HG03108 (cell line): ENCODE results near the gene SDC1.

Experiments used
- ATAC-seq: cut with Tn5 transposase; IDR thresholded peaks from one replicate; pipeline ENCODE4 v1.9.1; 2021; ENCODE audit warnings: moderate library complexity; ENCODE audit not compliant: unreplicated experiment

SDC1 gene

DNA sequence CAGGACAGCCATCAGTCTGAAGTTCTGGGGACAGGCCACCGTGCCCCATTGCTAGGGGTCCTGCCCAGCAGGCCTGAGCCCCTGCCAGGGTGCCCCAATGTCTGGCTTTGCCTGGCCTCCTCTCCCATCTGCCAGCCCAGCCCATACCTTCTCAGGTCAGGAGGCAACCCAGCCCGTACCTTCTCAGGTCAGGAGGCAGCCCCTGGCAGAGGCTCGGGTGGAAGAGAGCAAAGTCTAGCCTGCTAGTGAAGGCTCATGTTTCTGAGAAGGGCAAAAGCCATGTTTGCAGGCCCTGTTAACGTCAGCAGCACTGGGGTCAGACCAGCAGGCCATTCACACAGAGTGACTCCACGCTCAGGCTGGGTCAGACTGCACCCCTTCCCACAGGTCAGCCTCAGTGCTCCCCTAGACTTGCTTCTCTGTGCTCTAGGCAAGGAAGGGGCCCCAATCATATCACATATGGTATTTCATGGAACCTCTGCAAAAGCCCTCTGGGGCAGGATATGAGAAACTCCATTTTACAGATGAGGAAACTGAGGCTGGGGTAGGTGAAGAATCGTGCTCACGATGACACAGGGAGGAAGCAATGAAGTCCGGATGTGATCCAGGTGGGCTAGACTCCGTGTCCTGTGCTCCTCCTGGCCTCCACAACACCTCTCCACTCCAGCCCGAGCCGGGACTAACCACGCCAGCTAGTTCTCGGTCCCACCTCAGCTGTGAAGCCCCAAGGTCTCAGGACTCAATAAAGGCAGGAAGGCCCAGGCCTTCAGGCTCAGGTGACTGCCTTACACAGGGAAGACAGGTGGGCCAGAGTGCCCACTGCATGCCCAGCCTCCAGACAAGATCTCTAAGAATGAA lies 9.5 kb downstream of the SDC1 start:
- ATAC-seq = no peak

DNA sequence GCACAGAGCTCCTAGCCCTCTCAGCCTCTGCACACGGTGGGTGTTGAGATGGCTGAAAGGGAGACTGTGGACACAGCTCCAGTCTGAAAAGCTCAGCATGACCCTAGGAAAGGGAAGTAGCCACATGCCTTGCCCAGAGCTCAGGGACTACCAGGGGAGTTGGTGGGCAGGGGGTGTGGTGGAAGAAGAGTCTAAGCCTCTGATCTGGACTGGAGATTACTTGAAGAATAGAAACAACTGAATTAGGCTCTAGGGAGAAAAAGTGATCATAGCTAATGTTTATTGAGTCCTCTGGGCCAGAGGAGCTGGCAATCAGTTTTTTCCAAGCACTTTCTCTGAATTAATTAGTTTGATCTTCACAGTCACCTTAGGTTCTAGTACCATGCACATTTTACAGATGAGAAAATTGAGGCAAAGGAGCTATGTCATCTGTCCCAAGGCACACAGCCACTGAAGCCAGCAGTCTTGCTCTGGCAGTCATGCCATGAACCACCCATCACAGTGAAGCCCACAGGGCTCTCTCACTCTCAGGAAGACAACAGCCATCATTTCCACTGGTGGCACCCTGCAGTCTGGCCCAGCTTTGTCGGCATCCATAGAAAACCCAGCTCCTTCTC lies 10.3 kb downstream of the SDC1 start:
- no peak for ATAC-seq

- ATAC-seq = no peak
Observed at GRCh38 chr2:20213651-20214565, 11.0 kb downstream of the SDC1 start.

DNA sequence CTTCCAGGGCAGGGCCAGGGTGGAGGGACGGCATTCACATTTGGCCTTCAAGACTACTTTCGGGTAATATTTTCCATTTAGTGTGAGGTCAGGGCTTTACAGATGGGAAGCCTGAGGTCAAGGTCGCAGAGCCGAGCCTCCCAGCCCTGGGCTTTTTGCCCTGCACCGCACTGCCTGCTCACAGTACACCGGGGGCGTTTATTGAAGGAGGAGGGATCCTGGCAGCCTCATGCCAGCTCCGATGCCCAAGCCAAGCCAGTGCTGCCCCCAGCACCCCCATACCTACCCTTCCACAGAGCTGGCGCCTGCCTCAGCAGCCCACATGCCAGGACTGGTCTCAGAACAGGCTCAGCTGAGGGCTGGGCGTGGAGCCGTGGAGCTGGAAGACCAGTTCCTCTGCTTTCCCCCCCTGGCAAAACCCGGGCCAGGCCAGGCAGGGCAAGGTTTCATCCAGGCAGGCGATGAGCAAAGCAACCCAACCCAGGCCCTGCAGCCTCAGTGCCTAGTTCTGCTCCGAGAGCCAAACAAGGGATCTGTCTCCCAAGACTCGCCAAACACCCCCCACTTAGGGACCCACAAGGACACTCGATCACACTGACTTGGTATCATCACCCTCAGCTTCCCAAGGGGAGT lies 11.9 kb downstream of the SDC1 start:
- no peak for ATAC-seq

- ATAC-seq = no peak
Observed at GRCh38 chr2:20212459-20212870, 12.5 kb downstream of the SDC1 start.

GRCh38 chr2:20211860-20212458 lies 13.0 kb downstream of the SDC1 start:
- ATAC-seq = no peak

DNA sequence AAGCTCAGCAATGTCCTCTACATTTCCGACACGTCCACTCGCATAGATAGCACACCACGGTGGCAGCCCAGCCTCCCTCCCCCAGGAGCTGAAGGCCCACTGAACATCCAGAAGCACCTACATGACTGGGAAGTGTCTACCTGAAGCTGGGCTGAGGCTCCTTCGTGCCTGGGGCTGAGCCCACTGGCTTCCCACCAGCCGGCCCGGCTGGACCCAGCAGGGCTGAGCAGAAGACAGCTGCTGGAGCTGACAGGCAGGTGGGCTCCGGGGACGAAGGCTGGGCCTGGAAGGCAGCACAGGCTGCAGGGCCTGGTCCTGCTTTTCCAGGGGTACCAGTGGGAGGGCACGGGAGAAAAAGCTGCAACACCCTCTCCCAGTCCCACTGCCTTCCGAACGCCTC lies 13.5 kb downstream of the SDC1 start:
- ATAC-seq = no peak

DNA sequence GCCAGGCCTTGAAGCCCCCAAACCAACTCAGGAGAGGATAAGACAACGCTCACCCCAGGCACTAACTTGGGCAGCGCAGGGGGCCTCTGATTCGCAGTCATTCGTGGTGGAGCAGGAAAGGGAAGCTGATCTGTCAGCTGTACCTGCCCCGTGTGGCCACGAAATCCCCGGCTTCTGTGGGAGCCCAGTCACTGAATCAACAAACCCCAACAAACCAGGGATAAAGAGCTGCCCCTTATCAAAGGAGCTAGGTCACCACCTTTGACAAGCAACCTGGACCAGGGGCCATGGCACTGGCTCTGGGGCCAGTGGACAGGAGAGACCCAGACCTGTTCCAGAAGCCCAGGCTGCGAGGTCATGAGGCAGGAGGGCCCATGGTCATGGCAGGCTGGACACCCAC lies 14.5 kb downstream of the SDC1 start:
- ATAC-seq = no peak

GRCh38 chr2:20209373-20210109 lies 15.4 kb downstream of the SDC1 start:
- no peak for ATAC-seq

GRCh38 chr2:20208476-20208859 lies 16.5 kb downstream of the SDC1 start:
- ATAC-seq = no peak

DNA sequence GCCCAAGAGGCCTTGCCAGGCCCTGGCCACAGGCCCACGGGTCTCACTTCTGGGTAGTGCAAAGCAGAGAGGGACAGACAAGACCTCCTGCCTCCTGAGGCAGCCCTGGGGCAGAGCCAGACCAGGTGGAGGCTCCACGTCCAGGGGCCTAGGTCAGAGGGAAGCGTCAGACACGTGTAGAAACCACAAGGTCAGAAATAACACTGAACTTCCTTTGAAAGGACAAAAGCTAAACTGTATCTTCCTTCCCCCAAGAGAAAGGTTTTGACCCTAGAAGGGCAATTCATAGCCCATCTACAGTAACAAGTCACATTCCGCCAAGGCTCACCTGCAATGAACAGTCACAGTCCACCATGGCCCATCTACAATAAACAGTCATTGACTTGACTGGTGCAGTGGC lies 17.9 kb downstream of the SDC1 start:
- peak; percentile 72 for ATAC-seq

DNA sequence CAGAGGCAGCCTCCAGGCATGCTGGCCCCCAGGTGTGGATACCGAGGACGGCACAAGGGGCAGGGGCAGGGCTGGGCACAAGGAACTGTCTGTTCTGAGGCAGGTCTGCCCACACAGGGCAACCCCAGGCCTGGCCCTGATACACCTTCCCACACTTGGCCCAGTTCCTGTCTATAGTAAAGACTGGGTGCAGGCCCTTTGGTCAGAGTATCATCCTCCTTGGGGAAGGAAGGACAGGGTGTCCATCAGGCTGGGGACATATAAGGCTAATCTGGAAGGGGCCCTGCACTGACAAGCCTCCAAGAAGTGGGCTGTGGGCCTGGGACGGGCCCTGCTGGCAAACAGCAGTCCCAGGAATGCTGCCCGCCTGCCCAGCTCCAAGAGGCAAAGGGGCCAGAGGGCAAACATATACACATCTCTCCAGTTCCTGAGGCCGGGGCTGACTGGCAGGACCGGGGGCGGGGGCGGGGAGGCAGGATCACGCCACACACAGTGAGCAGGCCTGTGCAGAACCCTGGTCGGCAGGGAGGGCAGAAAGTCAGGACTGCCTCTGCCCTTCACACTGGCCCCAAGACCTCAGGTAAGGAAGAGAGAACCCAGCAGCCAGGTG lies 18.9 kb downstream of the SDC1 start:
- ATAC-seq = no peak

- ATAC-seq = no peak
Observed at GRCh38 chr2:20205069-20205468, 19.9 kb downstream of the SDC1 start.

GRCh38 chr2:20203521-20204225 lies 21.3 kb downstream of the SDC1 start:
- ATAC-seq = no peak

- ATAC-seq = no peak
Observed at GRCh38 chr2:20203072-20203471, 21.9 kb downstream of the SDC1 start.

GRCh38 chr2:20201671-20202070 lies 23.3 kb downstream of the SDC1 start:
- ATAC-seq = no peak

DNA sequence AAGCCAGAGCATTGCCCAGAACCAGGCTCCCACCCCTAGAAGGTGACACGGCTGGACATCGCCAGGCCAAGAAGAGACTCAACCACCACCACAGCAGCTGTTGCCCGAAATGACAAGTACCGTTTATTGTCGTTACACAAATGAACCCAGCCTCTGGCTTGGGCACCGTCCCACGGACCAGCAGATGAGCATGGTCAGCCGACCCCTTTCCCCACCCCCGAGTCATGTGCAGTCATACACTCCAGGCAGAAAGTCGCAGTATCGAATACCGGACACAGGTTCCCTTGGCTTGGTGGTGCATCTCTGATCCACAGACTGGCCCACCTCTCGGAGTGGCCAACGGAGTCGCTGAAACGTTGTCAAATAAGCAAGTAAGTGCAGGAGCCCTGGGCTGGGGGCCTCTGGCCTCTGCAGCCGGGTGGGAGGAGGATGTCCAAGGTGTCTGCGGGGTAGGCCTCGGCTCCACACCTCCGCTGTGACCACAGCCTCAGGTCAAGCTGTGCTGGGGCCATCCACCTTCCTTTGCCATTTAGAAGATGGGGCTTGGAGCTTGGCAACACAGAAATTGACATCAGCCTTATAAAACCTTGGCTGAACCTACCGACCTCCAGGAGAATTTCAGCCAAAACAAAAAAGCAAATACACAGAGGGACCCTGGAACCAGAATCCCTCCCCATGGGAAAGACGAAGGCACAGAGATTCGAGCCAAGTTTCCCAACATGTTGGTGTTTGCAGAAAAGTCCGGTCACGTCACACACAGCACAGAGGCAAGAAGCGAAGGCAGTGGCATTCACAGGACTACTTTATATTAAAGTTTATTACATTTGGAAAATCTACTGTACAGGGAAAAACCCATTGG lies 24.0 kb downstream of the SDC1 start:
- ATAC-seq = no peak
